Measurements from ENCODE around the gene FMO4. TPM values are rescaled to one million over a fixed set of nuclear protein-coding genes. Genes with fewer than 3 reads are reported as not detected.

Gene FMO4
- total and polyA plus RNA-seq, 2 experiments from 2014 or later: 3.1 to 3.4 TPM

DNA sequence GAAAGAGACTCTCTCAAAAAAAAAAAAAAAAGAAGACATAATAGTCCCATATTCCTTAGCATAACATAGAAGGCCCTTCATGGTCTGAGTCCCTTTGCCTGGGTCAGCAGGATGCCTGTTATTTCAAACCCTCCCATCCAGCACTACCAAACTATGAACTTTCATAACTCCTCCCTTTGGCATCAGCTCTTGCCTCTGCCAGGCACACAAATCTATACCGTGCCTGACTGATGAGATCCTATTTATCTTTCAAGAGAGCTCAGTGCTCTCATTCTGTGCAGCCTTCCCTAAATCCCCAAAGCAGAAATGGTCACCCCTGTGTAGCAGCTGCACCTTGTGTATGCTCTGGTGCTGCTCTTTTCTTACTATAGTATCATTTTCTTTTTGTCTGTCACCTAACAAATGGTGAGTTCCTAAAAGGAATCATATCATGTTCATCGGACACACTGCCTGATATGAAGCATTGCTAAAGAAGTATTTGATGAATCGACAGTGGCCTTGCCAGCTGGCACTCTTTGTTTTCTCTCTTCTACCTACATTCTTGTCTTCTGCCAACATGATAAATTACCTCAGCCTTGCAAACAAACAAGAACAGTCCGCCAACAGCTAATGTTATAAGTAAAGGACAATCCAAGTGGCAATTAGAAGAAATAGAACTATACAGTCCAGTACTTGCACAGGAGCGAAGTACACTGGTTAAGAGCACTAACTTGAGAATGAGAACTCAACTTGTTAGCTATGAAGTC lies 29.9 kb downstream of the FMO4 start (continued):
- TF ChIP-seq, protein P1, sequence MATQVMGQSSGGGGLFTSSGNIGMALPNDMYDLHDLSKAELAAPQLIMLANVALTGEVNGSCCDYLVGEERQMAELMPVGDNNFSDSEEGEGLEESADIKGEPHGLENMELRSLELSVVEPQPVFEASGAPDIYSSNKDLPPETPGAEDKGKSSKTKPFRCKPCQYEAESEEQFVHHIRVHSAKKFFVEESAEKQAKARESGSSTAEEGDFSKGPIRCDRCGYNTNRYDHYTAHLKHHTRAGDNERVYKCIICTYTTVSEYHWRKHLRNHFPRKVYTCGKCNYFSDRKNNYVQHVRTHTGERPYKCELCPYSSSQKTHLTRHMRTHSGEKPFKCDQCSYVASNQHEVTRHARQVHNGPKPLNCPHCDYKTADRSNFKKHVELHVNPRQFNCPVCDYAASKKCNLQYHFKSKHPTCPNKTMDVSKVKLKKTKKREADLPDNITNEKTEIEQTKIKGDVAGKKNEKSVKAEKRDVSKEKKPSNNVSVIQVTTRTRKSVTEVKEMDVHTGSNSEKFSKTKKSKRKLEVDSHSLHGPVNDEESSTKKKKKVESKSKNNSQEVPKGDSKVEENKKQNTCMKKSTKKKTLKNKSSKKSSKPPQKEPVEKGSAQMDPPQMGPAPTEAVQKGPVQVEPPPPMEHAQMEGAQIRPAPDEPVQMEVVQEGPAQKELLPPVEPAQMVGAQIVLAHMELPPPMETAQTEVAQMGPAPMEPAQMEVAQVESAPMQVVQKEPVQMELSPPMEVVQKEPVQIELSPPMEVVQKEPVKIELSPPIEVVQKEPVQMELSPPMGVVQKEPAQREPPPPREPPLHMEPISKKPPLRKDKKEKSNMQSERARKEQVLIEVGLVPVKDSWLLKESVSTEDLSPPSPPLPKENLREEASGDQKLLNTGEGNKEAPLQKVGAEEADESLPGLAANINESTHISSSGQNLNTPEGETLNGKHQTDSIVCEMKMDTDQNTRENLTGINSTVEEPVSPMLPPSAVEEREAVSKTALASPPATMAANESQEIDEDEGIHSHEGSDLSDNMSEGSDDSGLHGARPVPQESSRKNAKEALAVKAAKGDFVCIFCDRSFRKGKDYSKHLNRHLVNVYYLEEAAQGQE (IDR thresholded peaks at IDR 0.05; ENCODE audit: unreplicated experiment): no peak

DNA sequence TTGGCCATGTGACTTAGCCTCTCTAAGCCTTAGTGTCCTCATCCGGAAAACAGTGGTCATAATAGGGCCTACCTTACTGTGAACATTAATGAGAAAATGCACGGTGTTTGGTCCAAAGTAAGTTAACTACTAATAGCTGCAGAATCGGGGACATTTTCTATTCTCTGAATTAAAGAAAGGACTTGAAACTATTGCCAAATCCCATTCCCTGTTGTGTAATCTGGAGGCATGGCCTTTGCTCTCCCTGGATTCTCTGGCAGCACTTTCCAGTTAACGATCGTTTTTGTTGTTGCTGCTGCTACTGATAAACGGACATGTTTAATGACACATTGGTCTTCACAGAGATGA lies 30.5 kb downstream of the FMO4 start:
- no peaks in the 10 kb centered on the region for H3K4me1 Mint-ChIP-seq
- no peak overlapping the region for H3K27ac Mint-ChIP-seq
- H3K27ac ChIP-seq (ENCODE audit: low read depth): no peak overlapping the region
- DNase-seq (ENCODE audit: low spot score) (no peak), ATAC-seq (no peak)
- peaks cover 3% of the 10 kb centered on the region for H3K27me3 Mint-ChIP-seq (ENCODE audit: insufficient read depth, low read depth, poor library complexity)
- peaks cover 3% of the 10 kb centered on the region; the same call in 1 of the 2 replicates for H3K9me2 ChIP-seq (ENCODE audit: insufficient read depth)
- no peaks in the 10 kb centered on the region for H3K79me2 ChIP-seq (replicated peaks; ENCODE audit: insufficient read depth)
- no peak overlapping the region for H3K4me2 ChIP-seq
- H4K20me1 ChIP-seq (replicated peaks; ENCODE audit: insufficient read depth): no peaks in the 10 kb centered on the region
- no peak overlapping the region for H2AFZ ChIP-seq
- H3K4me3 Mint-ChIP-seq: no peak overlapping the region
- H3K4me1 ChIP-seq (ENCODE audit: insufficient read depth): no peaks in the 10 kb centered on the region
- H3K36me3 Mint-ChIP-seq (ENCODE audit: low read depth): 0 out of 3 replicates have a peak, but pooled peaks cover 3% of the 10 kb centered on the region
- H3K36me3 ChIP-seq (ENCODE audit: insufficient read depth): no peaks in the 10 kb centered on the region; the same call in 1 of the 2 replicates
- H3F3A ChIP-seq (replicated peaks; ENCODE audit: low read depth): no peaks in the 10 kb centered on the region
- peaks cover 6% of the 10 kb centered on the region; the same call in 2 of the 3 replicates for H3K9me3 Mint-ChIP-seq
- H3K27me3 ChIP-seq (ENCODE audit: insufficient read depth): no peaks in the 10 kb centered on the region
- H3K4me3 ChIP-seq: no peak overlapping the region
- no peak for TF ChIP-seq CREB1 (CRISPR knock-in tag; IDR thresholded peaks at IDR 0.05; ENCODE audit: low read depth)
- no peak for TF ChIP-seq EZH2 (IDR thresholded peaks at IDR 0.05; ENCODE audit: low read depth, unreplicated experiment)
- TF ChIP-seq NANOG (IDR thresholded peaks at IDR 0.05; ENCODE audit: borderline replicate concordance): no peak
- TF ChIP-seq EZH2phosphoT487 (IDR thresholded peaks at IDR 0.05; ENCODE audit: unreplicated experiment): no peak
- TF ChIP-seq ZNF114 (CRISPR knock-in tag; IDR thresholded peaks at IDR 0.05): no peak
- TF ChIP-seq, protein P2, sequence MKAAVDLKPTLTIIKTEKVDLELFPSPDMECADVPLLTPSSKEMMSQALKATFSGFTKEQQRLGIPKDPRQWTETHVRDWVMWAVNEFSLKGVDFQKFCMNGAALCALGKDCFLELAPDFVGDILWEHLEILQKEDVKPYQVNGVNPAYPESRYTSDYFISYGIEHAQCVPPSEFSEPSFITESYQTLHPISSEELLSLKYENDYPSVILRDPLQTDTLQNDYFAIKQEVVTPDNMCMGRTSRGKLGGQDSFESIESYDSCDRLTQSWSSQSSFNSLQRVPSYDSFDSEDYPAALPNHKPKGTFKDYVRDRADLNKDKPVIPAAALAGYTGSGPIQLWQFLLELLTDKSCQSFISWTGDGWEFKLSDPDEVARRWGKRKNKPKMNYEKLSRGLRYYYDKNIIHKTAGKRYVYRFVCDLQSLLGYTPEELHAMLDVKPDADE (IDR thresholded peaks at IDR 0.05): no peak
- TF ChIP-seq, protein P3, sequence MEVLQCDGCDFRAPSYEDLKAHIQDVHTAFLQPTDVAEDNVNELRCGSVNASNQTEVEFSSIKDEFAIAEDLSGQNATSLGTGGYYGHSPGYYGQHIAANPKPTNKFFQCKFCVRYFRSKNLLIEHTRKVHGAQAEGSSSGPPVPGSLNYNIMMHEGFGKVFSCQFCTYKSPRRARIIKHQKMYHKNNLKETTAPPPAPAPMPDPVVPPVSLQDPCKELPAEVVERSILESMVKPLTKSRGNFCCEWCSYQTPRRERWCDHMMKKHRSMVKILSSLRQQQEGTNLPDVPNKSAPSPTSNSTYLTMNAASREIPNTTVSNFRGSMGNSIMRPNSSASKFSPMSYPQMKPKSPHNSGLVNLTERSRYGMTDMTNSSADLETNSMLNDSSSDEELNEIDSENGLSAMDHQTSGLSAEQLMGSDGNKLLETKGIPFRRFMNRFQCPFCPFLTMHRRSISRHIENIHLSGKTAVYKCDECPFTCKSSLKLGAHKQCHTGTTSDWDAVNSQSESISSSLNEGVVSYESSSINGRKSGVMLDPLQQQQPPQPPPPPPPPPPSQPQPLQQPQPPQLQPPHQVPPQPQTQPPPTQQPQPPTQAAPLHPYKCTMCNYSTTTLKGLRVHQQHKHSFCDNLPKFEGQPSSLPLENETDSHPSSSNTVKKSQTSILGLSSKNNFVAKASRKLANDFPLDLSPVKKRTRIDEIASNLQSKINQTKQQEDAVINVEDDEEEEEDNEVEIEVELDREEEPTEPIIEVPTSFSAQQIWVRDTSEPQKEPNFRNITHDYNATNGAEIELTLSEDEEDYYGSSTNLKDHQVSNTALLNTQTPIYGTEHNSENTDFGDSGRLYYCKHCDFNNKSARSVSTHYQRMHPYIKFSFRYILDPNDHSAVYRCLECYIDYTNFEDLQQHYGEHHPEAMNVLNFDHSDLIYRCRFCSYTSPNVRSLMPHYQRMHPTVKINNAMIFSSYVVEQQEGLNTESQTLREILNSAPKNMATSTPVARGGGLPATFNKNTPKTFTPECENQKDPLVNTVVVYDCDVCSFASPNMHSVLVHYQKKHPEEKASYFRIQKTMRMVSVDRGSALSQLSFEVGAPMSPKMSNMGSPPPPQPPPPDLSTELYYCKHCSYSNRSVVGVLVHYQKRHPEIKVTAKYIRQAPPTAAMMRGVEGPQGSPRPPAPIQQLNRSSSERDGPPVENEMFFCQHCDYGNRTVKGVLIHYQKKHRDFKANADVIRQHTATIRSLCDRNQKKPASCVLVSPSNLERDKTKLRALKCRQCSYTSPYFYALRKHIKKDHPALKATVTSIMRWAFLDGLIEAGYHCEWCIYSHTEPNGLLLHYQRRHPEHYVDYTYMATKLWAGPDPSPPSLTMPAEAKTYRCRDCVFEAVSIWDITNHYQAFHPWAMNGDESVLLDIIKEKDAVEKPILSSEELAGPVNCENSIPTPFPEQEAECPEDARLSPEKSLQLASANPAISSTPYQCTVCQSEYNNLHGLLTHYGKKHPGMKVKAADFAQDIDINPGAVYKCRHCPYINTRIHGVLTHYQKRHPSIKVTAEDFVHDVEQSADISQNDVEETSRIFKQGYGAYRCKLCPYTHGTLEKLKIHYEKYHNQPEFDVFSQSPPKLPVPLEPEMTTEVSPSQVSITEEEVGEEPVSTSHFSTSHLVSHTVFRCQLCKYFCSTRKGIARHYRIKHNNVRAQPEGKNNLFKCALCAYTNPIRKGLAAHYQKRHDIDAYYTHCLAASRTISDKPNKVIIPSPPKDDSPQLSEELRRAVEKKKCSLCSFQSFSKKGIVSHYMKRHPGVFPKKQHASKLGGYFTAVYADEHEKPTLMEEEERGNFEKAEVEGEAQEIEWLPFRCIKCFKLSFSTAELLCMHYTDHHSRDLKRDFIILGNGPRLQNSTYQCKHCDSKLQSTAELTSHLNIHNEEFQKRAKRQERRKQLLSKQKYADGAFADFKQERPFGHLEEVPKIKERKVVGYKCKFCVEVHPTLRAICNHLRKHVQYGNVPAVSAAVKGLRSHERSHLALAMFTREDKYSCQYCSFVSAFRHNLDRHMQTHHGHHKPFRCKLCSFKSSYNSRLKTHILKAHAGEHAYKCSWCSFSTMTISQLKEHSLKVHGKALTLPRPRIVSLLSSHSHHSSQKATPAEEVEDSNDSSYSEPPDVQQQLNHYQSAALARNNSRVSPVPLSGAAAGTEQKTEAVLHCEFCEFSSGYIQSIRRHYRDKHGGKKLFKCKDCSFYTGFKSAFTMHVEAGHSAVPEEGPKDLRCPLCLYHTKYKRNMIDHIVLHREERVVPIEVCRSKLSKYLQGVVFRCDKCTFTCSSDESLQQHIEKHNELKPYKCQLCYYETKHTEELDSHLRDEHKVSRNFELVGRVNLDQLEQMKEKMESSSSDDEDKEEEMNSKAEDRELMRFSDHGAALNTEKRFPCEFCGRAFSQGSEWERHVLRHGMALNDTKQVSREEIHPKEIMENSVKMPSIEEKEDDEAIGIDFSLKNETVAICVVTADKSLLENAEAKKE (CRISPR knock-in tag; IDR thresholded peaks at IDR 0.05): no peak
- TF ChIP-seq, protein P1 (IDR thresholded peaks at IDR 0.05; ENCODE audit: unreplicated experiment): no peak
- no peak for TF ChIP-seq STAT1 (IDR thresholded peaks at IDR 0.05; ENCODE audit: unreplicated experiment)
- no peak for TF ChIP-seq JUNB (IDR thresholded peaks at IDR 0.05; ENCODE audit: unreplicated experiment)

Data from GM23338 (cell line).